Activated T-cell treated with anti-CD3 and anti-CD28 coated beads for 1 hour (primary cell): ENCODE measurements around the gene SF3B2.

ENCODE experiments used
- DNase-seq: peaks from one replicate; pipeline ENCODE4 v3.0.0-alpha.2; 2020; ENCODE audit warnings: low read depth

SF3B2 gene

GRCh38 chr11:66047541-66048365 is 4.4 kb upstream of the SF3B2 start:
- no peak for DNase-seq

GRCh38 chr11:66048547-66049323 is 3.4 kb upstream of the SF3B2 start, which contains the start of gene GAL3ST3:
Gene GAL3ST3, minus strand, starts transcription at chr11:66049161. Its CDS starts 3,746 bp downstream, at chr11:66045415.
- no peak for DNase-seq

- DNase-seq = no peak
These were observed 1.5 kb upstream of the SF3B2 start for GRCh38 chr11:66050581-66051231.

- DNase-seq = no peak
These were observed 796 bp upstream of the SF3B2 start for GRCh38 chr11:66051371-66051765.

- no peak for DNase-seq
These were observed 459 bp downstream of the SF3B2 start for GRCh38 chr11:66052664-66052982.

- DNase-seq = no peak
These were observed 2.9 kb downstream of the SF3B2 start for GRCh38 chr11:66055021-66055420.

GRCh38 chr11:66056501-66056900 is 4.3 kb downstream of the SF3B2 start:
- DNase-seq = no peak

- DNase-seq = no peak
These were observed 8.0 kb downstream of the SF3B2 start for GRCh38 chr11:66059966-66060680.

GRCh38 chr11:66061268-66061667 is 9.1 kb downstream of the SF3B2 start:
- DNase-seq = no peak

- no peak for DNase-seq
These were observed 10.2 kb downstream of the SF3B2 start for GRCh38 chr11:66062408-66062807.

GRCh38 chr11:66063900-66064299 is 11.7 kb downstream of the SF3B2 start:
- no peak for DNase-seq

- DNase-seq = no peak
These were observed 12.4 kb downstream of the SF3B2 start for GRCh38 chr11:66064571-66064970.

- no peak for DNase-seq
These were observed 14.6 kb downstream of the SF3B2 start for GRCh38 chr11:66066751-66067150.

- DNase-seq = no peak
These were observed 15.5 kb downstream of the SF3B2 start for GRCh38 chr11:66067640-66068039.

- peak; percentile 75 for DNase-seq
These were observed 16.1 kb downstream of the SF3B2 start for GRCh38 chr11:66068154-66068821.

GRCh38 chr11:66068923-66069714 is 17.0 kb downstream of the SF3B2 start:
- DNase-seq = no peak

- DNase-seq = peak; percentile 65
These were observed 17.8 kb downstream of the SF3B2 start, which contains the start of gene PACS1 for GRCh38 chr11:66069715-66070603. Gene PACS1, plus strand, starts transcription at chr11:66070272. Its CDS starts 215 bp downstream, at chr11:66070487.

GRCh38 chr11:66070604-66071380 is 18.6 kb downstream of the SF3B2 start:
- no peak for DNase-seq

- no peak for DNase-seq
These were observed 19.2 kb downstream of the SF3B2 start for GRCh38 chr11:66071381-66071801.
